ENCODE measurements around the gene AFG3L2.

The AFG3L2 gene

DNA sequence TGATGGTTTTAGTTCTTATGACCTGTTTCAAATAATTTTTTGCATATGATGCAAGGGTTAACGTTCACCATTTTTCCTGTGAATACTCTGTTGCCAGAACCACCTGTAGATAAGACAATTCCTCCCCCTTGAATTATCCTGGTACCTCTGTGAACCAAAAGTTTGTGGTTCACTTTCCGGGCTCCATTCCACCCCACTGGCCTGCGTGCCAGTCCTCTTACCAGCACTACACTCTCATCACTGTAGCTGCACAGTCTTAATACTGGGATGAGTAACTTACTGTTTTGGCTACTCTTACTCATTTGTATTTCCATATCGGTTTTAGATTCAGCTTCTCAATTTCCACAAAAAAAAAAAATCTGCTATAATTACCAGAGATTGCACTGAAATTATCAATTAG is 34.4 kb downstream of the AFG3L2 start:
- TF ChIP-seq, protein P1, sequence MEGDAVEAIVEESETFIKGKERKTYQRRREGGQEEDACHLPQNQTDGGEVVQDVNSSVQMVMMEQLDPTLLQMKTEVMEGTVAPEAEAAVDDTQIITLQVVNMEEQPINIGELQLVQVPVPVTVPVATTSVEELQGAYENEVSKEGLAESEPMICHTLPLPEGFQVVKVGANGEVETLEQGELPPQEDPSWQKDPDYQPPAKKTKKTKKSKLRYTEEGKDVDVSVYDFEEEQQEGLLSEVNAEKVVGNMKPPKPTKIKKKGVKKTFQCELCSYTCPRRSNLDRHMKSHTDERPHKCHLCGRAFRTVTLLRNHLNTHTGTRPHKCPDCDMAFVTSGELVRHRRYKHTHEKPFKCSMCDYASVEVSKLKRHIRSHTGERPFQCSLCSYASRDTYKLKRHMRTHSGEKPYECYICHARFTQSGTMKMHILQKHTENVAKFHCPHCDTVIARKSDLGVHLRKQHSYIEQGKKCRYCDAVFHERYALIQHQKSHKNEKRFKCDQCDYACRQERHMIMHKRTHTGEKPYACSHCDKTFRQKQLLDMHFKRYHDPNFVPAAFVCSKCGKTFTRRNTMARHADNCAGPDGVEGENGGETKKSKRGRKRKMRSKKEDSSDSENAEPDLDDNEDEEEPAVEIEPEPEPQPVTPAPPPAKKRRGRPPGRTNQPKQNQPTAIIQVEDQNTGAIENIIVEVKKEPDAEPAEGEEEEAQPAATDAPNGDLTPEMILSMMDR (IDR thresholded peaks at IDR 0.05) = no peak
- Histone ChIP-seq H3K4me3 (no peak overlapping the region), H3K27ac (no peak overlapping the region), H3K9me3 (no peaks in the 10 kb centered on the region), H3K36me3 (peaks cover 71 to 100% (median 92%) of the 10 kb centered on the region in 3 donors), H3K4me1 (no peaks in the 10 kb centered on the region), H3K27me3 (no peaks in the 10 kb centered on the region)
- DNase-seq = no peak
- intact Hi-C loops (cut with DNase I; ENCODE audit: low total_unique reads) = no loop called here

DNA sequence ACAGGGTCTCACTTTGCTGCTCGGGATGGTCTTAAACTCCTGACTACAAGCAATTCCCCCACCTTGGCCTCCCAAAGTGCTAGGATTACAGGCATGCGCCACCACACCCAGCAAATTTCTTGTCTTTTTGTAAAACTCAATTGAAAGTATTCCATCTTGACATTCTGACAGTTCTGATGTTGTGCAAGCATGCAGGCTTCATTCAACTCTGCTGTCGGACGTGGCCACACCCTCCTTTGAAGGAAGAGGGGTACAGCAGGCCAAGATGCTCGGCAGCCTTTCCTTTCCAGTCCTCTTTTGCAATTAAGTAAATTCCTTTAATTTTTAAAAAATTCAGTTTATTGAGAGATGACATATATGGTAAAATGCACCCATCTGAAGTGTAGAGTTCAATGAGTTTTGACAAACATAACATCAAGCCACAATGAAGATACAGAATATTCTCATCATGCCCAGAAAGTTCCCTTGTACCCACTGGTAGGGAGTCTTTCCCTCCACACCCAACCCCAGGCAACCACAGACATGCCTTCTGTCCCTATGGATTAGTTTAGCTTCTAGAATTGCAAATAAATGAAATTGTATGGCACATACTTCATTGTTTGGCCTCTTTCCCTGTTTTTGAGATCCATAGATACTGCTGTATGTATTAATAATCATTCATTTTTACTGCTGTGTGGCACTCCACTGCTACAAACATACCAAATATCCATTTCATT is 35.9 kb downstream of the AFG3L2 start:
- H3K4me1 ChIP-seq = no peaks in the 10 kb centered on the region
- H3K36me3 ChIP-seq = peaks cover 68 to 100% (median 89%) of the 10 kb centered on the region in 3 donors
- no peak overlapping the region for H3K4me3 ChIP-seq
- DNase-seq = no peak
- H3K27me3 ChIP-seq = no peaks in the 10 kb centered on the region
- no peak overlapping the region for H3K27ac ChIP-seq
- no peaks in the 10 kb centered on the region for H3K9me3 ChIP-seq
- intact Hi-C loops (cut with DNase I; ENCODE audit: low total_unique reads) = no loop called here
- TF ChIP-seq, protein P1 (IDR thresholded peaks at IDR 0.05) = no peak

DNA sequence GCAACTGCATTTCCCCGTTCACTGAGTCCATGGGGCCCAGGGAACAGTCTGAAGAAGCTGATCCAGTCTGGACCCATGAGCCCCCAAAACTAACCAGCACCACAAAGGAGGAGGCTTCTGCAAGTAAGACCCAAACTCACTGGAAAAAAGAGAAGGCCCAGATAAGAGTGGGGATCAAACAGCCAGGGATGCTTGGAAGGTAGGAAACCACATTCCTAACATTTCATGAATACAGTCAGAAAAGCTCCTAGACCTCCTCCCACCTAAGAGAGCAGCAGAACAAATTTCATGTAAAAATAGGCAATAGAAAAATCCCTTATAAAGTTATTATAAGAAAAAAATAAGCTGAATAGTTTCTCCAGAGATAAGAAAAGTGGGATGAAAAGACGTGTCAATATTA is 38.6 kb downstream of the AFG3L2 start:
- Histone ChIP-seq H3K4me1 (no peaks in the 10 kb centered on the region), H3K27ac (no peak overlapping the region), H3K27me3 (no peaks in the 10 kb centered on the region), H3K36me3 (peaks cover 57 to 99% (median 91%) of the 10 kb centered on the region in 3 donors), H3K4me3 (no peak overlapping the region), H3K9me3 (no peaks in the 10 kb centered on the region)
- no peak for DNase-seq
- intact Hi-C loops (cut with DNase I; ENCODE audit: low total_unique reads) = no loop called here
- TF ChIP-seq, protein P1 (IDR thresholded peaks at IDR 0.05) = no peak

DNA sequence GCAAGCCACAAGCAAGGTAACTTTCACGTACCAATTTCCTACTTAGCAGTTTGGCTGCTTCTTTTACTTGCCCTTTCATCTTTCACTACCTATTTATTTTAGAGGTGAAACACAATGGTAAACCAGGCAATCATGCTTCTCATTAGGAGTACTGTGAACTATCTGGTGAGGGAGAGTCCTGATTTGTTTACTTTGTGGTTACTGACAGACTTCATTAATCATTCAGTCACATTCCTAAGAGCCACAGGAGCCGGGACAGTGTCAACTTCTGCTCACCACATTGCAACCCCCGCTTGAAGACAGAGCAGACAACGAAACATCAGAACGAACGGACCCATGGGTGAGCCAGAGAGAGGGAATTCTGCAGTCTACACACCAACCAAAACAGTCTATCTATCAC is 40.1 kb downstream of the AFG3L2 start:
- intact Hi-C loops (cut with DNase I; ENCODE audit: low total_unique reads) = no loop called here
- Histone ChIP-seq H3K4me3 (no peak overlapping the region), H3K27ac (no peak overlapping the region), H3K27me3 (no peaks in the 10 kb centered on the region), H3K36me3 (peaks cover 44 to 85% (median 77%) of the 10 kb centered on the region in 3 donors), H3K9me3 (no peaks in the 10 kb centered on the region), H3K4me1 (no peaks in the 10 kb centered on the region)
- TF ChIP-seq, protein P1 (IDR thresholded peaks at IDR 0.05) = no peak
- no peak for DNase-seq

DNA sequence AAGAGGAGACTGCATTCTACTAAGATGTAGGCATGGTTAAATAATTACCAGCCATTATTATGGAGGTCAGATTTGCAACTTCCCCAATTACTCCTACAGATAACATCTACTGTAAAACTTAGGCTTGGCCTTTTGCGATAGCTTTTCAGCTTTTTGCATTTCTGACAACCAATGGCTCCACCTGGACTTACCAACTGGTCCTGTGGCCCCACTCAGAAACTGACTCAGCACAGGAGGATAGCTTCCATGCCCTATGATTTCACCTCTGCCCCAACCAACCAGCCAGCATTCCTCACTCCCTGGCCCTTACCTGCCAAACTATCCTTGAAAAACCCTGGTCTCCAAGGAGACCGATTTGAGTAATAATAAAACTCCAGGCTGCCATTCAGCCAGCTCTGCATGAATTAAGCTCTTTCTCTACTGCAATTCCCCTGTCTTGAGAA is 40.8 kb downstream of the AFG3L2 start:
- no peak overlapping the region for H3K27ac ChIP-seq
- no peak for DNase-seq
- TF ChIP-seq, protein P1 (IDR thresholded peaks at IDR 0.05) = no peak
- H3K9me3 ChIP-seq = no peaks in the 10 kb centered on the region
- H3K36me3 ChIP-seq = peaks cover 38 to 83% (median 72%) of the 10 kb centered on the region in 3 donors
- no peaks in the 10 kb centered on the region for H3K27me3 ChIP-seq
- intact Hi-C loops (cut with DNase I; ENCODE audit: low total_unique reads) = no loop called here
- no peaks in the 10 kb centered on the region for H3K4me1 ChIP-seq
- H3K4me3 ChIP-seq = no peak overlapping the region
